ENCODE results near the gene DDX20. TPM values are rescaled to one million over a fixed set of nuclear protein-coding genes. Genes with fewer than 3 reads are reported as not detected.

The DDX20 gene
- total RNA-seq, 1 donor from 2014 or later, result 6.1 TPM

GRCh38 chr1:111747947-111748346, 7.8 kb upstream of the DDX20 start:
- ATAC-seq, result no peak

GRCh38 chr1:111749628-111750027, 6.1 kb upstream of the DDX20 start:
- ATAC-seq, result no peak

- ATAC-seq, result no peak
Measured at GRCh38 chr1:111750856-111751255, 4.8 kb upstream of the DDX20 start.

GRCh38 chr1:111751906-111752575, 3.7 kb upstream of the DDX20 start:
- ATAC-seq, result no peak

GRCh38 chr1:111754984-111755330, 744 bp upstream of the DDX20 start:
- peak; percentile 18 for ATAC-seq

- peak; percentile 31 for ATAC-seq
Measured at GRCh38 chr1:111756124-111756513, 418 bp downstream of the DDX20 start.

GRCh38 chr1:111758373-111758772, 2.7 kb downstream of the DDX20 start:
- no peak for ATAC-seq

- ATAC-seq, result no peak
Measured at GRCh38 chr1:111761717-111762116, 6.0 kb downstream of the DDX20 start.

- no peak for ATAC-seq
Measured at GRCh38 chr1:111762332-111762731, 6.6 kb downstream of the DDX20 start.

- ATAC-seq, result no peak
Measured at GRCh38 chr1:111768023-111768422, 12.3 kb downstream of the DDX20 start.

- ATAC-seq, result no peak
Measured at GRCh38 chr1:111768625-111769024, 12.9 kb downstream of the DDX20 start.

GRCh38 chr1:111769517-111770146, 13.9 kb downstream of the DDX20 start:
- peak; percentile 67 for ATAC-seq

- no peak for ATAC-seq
Measured at GRCh38 chr1:111770916-111771315, 15.2 kb downstream of the DDX20 start.

- ATAC-seq, result no peak
Measured at GRCh38 chr1:111775966-111776365, 20.3 kb downstream of the DDX20 start.

GRCh38 chr1:111776391-111776790, 20.7 kb downstream of the DDX20 start:
- ATAC-seq, result no peak

GRCh38 chr1:111776861-111777260, 21.2 kb downstream of the DDX20 start:
- no peak for ATAC-seq

- ATAC-seq, result no peak
Measured at GRCh38 chr1:111777301-111777700, 21.6 kb downstream of the DDX20 start.

GRCh38 chr1:111778066-111778465, 22.4 kb downstream of the DDX20 start:
- no peak for ATAC-seq

GRCh38 chr1:111778541-111779051, 22.9 kb downstream of the DDX20 start:
- no peak for ATAC-seq

GRCh38 chr1:111779546-111779945, 23.8 kb downstream of the DDX20 start:
- no peak for ATAC-seq

- no peak for ATAC-seq
Measured at GRCh38 chr1:111784273-111784901, 28.7 kb downstream of the DDX20 start.

- ATAC-seq, result no peak
Measured at GRCh38 chr1:111786669-111787207, 31.0 kb downstream of the DDX20 start.

GRCh38 chr1:111789142-111789541, 33.4 kb downstream of the DDX20 start:
- no peak for ATAC-seq
